Peyer's patch (tissue), 4 donors: ENCODE results near the gene VPS39. TPM values are rescaled to one million over a fixed set of nuclear protein-coding genes. Genes with fewer than 3 reads are reported as not detected.
A peak's percentile ranks its signal among the peaks of the same experiment; 100 is the strongest.

Experiments
- DNase-seq, 3 donors: peaks; one replicate each; pipeline ENCODE4 v3.0.0-alpha.2; 2017 to 2019
- H3K27ac ChIP-seq, 4 donors: fragments of 200-600 bp; sonication (generic); one replicate each; pipeline ENCODE4 v1.5.1; 2016 to 2019
- H3K27me3 ChIP-seq, 2 donors: fragments of 200-600 bp; sonication (generic); one replicate each; pipeline ENCODE4 v1.5.1; 2019
- H3K36me3 ChIP-seq, 3 donors: fragments of 200-600 bp; sonication (generic); one replicate each; pipeline ENCODE4 v1.5.1; 2016 to 2019
- H3K4me1 ChIP-seq, 4 donors: fragments of 200-600 bp; sonication (generic); one replicate each; pipeline ENCODE4 v1.5.1; 2016 to 2019
- H3K4me3 ChIP-seq, 4 donors: fragments of 200-600 bp; sonication (generic); 1 replicate in 3 of 4; 2 replicates in 1 of 4; pipeline ENCODE4 v1.5.1; 2016 to 2019; ENCODE audit warnings: mild to moderate bottlenecking in 1 of 4
- H3K9me3 ChIP-seq, 4 donors: fragments of 200-600 bp; sonication (generic); one replicate each; pipeline ENCODE4 v1.5.1; 2016 to 2019; ENCODE audit warnings: mild to moderate bottlenecking in 1 of 4
- POLR2A ChIP-seq, 2 donors: fragments of 450-650 bp; IDR thresholded peaks; one replicate each; pipeline ENCODE4 v1.5.1; 2017; ENCODE audit warnings: antibody characterized with exemption in 2 of 2, mild to moderate bottlenecking in 2 of 2, moderate library complexity in 2 of 2
- total RNA-seq, 4 donors: library from RNA; depleted of rRNA; stranded (reverse); fragments of >200 nt; gene quantifications; one replicate each; pipeline ENCODE4 v1.1.0, GENCODE V29; 2016
- TF ChIP-seq, protein P1 (sequence below), 6 experiments: fragments of 450-650 bp in 4 of 6; fragments of 200-600 bp in 2 of 6; sonication (generic) in 1 of 6; IDR thresholded peaks; one replicate each; pipeline ENCODE4 v1.5.1; 2017 to 2019; ENCODE audit warnings: antibody characterized with exemption in 6 of 6, mild to moderate bottlenecking in 3 of 6, moderate library complexity in 1 of 6

The VPS39 gene
- total RNA-seq, 4 donors from 2014 or later: 141 to 314 (median 192) TPM

- H3K4me3 ChIP-seq: no peak overlapping the region
- no peak overlapping the region for H3K27ac ChIP-seq
- TF ChIP-seq, protein P1, sequence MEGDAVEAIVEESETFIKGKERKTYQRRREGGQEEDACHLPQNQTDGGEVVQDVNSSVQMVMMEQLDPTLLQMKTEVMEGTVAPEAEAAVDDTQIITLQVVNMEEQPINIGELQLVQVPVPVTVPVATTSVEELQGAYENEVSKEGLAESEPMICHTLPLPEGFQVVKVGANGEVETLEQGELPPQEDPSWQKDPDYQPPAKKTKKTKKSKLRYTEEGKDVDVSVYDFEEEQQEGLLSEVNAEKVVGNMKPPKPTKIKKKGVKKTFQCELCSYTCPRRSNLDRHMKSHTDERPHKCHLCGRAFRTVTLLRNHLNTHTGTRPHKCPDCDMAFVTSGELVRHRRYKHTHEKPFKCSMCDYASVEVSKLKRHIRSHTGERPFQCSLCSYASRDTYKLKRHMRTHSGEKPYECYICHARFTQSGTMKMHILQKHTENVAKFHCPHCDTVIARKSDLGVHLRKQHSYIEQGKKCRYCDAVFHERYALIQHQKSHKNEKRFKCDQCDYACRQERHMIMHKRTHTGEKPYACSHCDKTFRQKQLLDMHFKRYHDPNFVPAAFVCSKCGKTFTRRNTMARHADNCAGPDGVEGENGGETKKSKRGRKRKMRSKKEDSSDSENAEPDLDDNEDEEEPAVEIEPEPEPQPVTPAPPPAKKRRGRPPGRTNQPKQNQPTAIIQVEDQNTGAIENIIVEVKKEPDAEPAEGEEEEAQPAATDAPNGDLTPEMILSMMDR (IDR thresholded peaks at IDR 0.05): no peak
- no peak for TF ChIP-seq POLR2A (IDR thresholded peaks at IDR 0.05)
- H3K9me3 ChIP-seq: peaks cover 0 to 9% (median 0%) of the 10 kb centered on the region in 4 donors
- peaks cover 0 to 13% (median 4%) of the 10 kb centered on the region in 4 donors for H3K4me1 ChIP-seq
- H3K36me3 ChIP-seq: no peaks in the 10 kb centered on the region
- DNase-seq: peak in 2 of 3 donors; percentile 21 to 41
- no peaks in the 10 kb centered on the region for H3K27me3 ChIP-seq
Measured at GRCh38 chr15:42141795-42142667, 66.1 kb downstream of the VPS39 start.

DNA sequence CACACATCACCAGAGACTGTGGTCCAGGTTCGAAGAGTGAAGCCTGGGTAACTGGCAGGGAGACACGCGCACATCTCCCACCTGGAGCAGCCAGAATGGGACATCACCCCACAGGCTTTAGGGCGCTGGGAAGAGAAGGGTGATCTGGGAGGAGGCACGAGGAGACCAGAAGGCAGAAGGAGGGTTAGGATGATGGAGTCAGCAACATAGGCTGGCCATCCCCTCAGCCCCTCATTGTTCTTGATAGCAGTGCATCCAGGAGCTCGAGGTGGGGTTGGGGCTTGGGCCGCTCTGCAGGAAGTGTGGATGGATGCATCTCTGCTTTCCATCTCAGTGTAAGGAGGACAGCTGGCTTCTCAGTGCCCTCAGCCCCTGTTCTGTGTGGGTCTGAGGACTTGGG, 66.9 kb downstream of the VPS39 start:
- peaks cover 0 to 9% (median 0%) of the 10 kb centered on the region in 4 donors for H3K9me3 ChIP-seq
- DNase-seq: no peak
- H3K4me1 ChIP-seq: peaks cover 0 to 13% (median 4%) of the 10 kb centered on the region in 4 donors
- no peak overlapping the region for H3K27ac ChIP-seq
- H3K4me3 ChIP-seq: no peak overlapping the region
- no peaks in the 10 kb centered on the region for H3K36me3 ChIP-seq
- H3K27me3 ChIP-seq: no peaks in the 10 kb centered on the region
- no peak for TF ChIP-seq POLR2A (IDR thresholded peaks at IDR 0.05)
- TF ChIP-seq, protein P1 (IDR thresholded peaks at IDR 0.05): no peak

DNA sequence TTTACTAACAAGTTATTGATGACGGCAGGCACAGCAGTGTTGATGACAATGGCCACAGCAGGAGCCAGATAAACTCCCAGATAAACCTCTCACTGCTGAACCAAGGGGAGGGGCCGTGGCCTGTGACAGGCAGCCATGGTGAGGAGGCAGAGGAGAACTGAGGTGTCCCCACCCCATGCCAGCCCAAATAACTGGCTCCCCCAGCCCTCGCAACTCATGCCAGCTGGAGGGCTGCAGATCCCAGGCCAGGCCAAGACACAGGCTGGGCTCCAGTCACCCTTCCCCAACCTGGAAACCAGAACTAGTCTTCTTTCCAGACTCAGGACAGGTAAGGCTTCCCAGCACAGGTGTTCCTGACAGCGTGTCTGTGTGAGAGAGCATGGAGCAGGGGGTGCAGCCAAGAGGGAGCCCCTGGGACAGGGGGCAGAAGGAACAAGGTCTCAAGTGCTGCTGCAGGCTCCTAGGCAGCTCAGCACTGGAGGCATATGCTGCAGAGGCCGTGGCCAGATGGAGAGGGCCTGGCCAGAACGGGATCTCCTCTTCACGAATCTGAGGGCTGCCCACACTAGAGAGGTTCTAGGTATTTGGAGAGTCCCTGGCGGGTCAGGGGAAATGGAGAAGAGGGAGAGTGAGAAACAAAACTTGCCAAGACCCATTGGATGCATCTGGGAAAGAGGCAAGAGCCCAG, 67.6 kb downstream of the VPS39 start:
- H3K27me3 ChIP-seq: no peaks in the 10 kb centered on the region
- H3K4me1 ChIP-seq: peaks cover 0 to 13% (median 4%) of the 10 kb centered on the region in 4 donors
- peaks cover 0 to 9% (median 0%) of the 10 kb centered on the region in 4 donors for H3K9me3 ChIP-seq
- no peak overlapping the region for H3K4me3 ChIP-seq
- TF ChIP-seq, protein P1 (IDR thresholded peaks at IDR 0.05): no peak
- TF ChIP-seq POLR2A (IDR thresholded peaks at IDR 0.05): no peak
- DNase-seq: peak in 2 of 3 donors; percentile 29 to 46
- peak overlapping the region in 1 of 4 donors; percentile 80 for H3K27ac ChIP-seq
- H3K36me3 ChIP-seq: no peaks in the 10 kb centered on the region

DNA sequence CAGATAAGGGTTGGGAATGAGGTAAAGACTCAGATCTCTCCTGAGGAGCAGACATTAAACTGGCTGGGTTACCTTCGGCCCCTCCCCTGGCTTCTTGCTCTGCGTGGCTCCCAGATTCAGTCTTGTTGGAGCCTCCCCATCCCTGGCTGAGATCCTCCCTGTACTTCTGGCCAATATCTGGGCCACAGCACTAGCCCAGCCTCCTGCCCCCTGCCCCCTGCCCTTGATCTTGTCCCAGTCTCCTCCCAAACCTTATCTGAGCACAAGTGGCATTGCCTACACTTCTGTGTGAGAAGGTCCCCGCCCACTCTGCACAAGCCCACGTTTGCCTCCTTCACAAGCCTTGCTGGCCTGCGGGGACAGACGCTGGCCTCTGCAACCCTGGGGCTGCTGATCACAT, 68.5 kb downstream of the VPS39 start:
- no peak overlapping the region for H3K4me3 ChIP-seq
- peak overlapping the region in 3 of 4 donors; percentile 59 to 87 (median 80) for H3K27ac ChIP-seq
- peaks cover 0 to 13% (median 4%) of the 10 kb centered on the region in 4 donors for H3K4me1 ChIP-seq
- H3K27me3 ChIP-seq: no peaks in the 10 kb centered on the region
- peak in 1 of 2 donors; percentile 2 for TF ChIP-seq POLR2A (IDR thresholded peaks at IDR 0.05)
- TF ChIP-seq, protein P1 (IDR thresholded peaks at IDR 0.05): no peak
- peaks cover 0 to 9% (median 0%) of the 10 kb centered on the region in 4 donors for H3K9me3 ChIP-seq
- DNase-seq: peak in 2 of 3 donors; percentile 62 to 70
- no peaks in the 10 kb centered on the region for H3K36me3 ChIP-seq

DNA sequence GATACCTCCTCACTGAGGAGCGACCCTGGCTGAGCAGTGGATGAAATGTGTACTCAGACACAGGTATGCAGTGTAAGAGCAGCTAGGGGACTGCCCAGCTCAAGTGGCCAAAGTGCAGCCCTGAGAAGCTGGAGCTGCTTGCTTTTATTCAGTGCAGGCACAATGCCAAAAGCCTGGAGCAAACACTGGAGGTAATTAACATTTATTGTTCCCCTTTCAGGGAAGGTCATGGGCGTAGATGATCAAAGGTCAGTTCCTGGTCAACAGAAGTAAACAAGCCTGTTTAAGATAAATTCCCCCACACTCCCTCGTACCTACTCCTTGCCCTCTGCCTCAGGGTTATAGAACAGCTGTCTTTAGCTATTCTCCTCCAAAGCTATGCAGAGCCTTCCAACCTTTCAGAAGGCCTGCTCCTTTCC, 69.1 kb downstream of the VPS39 start:
- peak in 2 of 3 donors; percentile 70 to 88 for DNase-seq
- no peak overlapping the region for H3K4me3 ChIP-seq
- no peaks in the 10 kb centered on the region for H3K27me3 ChIP-seq
- no peaks in the 10 kb centered on the region for H3K36me3 ChIP-seq
- peaks cover 0 to 13% (median 4%) of the 10 kb centered on the region in 4 donors for H3K4me1 ChIP-seq
- H3K27ac ChIP-seq: peak overlapping the region in 3 of 4 donors; percentile 59 to 87 (median 80)
- TF ChIP-seq, protein P1 (IDR thresholded peaks at IDR 0.05): peak in 2 of 6 experiments; percentile 13 to 29
- TF ChIP-seq POLR2A (IDR thresholded peaks at IDR 0.05): peak in 1 of 2 donors; percentile 17
- H3K9me3 ChIP-seq: peaks cover 0 to 9% (median 0%) of the 10 kb centered on the region in 4 donors
